AG08395 (cell line): ENCODE data around the gene LCE2D.

Source experiments
- DNase-seq: peaks from one replicate; pipeline ENCODE4 v3.0.0; 2012; ENCODE audit warnings: mixed read lengths, low spot score

LCE2D gene

GRCh38 chr1:152697701-152698600, 34.8 kb downstream of the LCE2D start, which contains the start of gene LCE2A:
TSS of gene LCE2A (plus strand) at chr1:152698345. CDS start at chr1:152698902, 557 bp downstream.
- no peak for DNase-seq

GRCh38 chr1:152699746-152700145, 36.6 kb downstream of the LCE2D start:
- no peak for DNase-seq

GRCh38 chr1:152707860-152708259, 44.7 kb downstream of the LCE2D start, which contains the start of gene LCE4A:
TSS of gene LCE4A (plus strand) at chr1:152708160. CDS start at chr1:152709076, 916 bp downstream.
- DNase-seq, result no peak
